UCSD-AML1 (cell line): ENCODE measurements around the gene LCN2.

ENCODE experiments used
- DNase-seq: peaks from one replicate; lab custom pipeline; 2025; ENCODE audit not compliant: unreplicated experiment; lab: John Stamatoyannopoulos, UW

Gene LCN2

DNA sequence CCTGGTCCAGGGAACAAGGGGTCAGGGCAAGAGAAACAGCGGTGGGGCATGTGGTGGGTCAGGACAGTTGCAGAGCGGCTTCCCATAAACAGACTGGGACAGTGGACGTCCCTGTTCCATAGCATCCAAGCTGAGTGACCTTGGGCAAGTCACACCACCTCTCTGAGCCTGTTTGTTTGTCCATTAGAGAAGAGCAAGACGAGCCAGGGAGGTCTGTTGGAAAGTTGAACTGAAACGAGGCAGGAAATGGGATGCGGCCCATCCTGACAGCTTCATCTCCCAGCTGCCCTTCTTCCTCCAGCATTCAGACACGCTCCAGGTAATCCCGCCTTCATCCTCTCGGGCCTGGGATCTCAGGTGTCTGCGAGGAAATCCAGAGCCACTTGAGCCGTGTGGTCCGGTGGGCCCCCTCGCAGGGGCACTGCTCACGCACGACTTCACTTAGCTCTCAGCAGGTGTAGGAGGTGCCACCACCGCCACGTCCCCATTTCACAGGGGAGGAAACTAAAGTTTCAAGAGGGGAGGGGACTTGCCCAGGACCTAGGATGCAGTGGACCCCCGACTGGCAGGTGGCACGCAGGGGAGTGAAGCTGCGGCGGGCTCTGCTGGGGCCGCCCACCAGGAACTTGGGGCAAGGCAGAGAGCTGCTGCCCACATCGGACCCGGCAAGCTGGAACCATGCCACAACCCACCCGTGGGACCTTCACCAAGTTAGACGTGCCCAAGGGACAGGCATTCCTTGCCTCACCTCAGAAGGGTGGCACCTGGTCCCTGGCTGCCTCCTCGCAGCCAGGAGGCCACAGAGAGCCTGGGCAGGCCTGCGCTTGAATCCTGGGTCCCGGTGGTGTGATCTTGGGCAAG is 34.7 kb upstream of the LCN2 start:
- DNase-seq: no peak

DNA sequence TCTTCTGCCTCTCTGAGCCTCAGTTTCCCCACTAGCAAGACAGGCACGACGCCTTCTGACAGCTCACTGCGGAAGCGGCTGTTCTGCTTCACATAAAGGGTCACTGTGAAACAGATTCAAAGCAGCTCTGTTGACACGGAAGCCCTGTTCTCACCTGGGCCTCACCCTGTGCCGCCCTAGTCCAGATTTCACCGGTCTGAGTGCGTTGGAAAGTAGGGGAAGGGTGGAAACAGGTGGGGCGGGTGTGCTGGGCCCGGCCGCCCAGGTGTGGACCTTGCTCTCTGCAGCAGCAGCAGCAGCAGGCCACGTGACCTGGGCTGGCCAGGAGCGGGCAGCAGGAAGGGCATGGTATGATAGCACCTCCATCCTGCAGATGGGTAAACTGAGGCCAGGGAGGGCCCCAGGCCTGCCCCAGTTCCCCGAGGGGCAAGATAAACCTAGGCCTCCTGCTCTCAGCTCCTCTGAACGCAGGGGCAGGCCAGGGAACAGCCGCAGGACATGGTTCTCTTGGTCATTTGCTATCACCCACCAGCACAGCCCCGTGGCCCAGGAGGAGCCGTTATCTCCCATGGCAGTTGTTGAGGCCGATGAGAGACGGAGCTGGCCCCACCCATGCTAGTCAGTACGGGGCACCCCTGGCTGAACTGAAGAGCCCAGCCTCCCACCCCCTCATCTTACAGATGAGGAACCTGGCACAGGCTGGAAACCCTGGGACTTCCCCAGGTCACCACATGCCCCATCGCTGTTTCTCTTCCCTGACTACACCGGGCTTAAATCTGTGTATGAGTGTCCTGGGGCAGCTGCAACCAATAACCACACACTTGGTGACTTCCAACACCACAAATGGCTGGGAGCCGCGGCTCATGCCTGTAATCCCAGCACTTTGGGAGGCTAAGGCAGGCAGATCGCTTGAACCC is 33.8 kb upstream of the LCN2 start:
- no peak for DNase-seq

DNA sequence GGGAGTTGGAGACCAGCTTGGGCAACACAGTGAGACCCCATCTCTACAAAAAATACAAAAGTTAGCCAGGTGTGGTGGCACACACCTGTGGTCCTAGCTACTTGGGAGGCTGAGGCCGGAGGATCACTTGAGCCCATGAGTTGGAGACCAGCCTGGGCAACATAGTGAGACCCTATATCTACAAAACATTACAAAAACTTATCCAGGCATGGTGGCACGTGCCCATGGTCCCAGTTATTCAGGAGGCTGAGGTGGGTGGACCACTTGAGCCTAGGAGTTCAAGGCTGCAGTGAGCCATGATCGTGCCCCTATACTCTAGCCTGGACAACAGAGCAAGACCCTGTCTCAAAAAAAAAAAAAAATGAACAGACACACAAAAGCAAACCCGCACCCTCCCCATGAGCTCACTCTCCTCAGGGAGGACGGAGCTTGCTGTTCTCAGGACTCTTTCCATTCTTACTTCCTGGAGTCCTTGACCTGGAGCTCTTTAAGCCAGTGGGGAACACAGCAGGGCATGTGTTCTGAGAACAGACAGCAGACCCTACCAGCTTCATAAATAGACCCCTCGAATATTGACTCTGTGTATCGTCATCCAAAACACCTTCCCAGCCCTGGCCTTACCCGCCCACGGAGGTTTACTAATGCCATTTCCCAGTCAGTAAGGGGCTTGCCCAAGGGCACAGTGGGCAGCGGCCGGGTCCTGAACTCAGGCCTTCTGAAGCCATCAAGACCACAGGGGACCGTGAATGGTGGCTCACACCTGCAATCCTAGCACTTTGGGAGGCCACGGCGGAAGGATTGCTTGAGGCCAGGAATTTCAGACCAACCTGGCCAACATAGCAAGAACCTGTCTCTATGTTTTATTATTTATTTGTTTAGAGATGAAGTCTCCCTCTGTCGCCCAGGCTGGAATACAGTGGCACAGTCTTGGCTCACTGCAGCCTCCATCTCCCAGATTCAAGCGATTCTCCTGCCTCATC is 32.9 kb upstream of the LCN2 start:
- no peak for DNase-seq

DNA sequence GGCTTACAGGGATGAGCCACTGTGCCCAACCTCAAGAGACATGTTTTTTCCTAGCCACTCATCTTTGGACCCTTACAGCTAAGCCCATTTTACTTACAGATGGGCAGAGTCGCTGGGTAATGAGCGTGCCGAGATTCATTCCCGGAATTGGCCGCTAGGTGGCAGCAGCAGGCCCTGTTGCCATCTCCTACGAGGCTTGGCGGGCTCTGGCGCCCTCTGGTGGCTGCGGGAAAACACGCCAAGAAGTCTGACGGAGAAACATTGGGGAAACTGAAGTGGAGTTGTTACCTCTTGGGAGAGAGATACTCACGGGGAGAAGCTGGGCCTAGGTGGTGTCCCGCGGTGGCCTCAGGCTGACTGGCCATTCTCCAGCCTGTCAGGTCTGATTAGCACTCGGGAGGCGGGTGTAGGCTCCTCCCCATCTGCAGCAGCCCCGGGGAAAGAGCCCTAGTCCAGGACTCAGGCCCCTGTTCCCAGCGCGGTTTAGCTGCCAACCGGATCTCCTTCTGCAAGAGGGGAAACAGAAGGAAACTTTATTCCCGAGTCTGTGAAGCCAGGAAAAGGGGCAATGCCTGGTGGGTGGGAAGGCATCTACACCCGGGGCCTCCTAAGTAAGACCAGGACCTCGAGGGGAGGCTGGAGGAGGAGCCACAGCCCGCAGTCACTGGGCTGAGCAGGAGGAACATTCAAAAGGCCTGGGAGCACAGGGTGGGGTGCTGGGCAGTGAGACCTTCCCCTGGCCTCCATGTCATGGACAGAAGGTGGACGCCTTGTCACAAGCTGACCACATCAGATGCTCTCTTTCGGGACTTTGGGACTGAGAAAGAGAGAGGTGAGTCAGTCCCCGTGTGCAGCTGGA is 31.4 kb upstream of the LCN2 start:
- peak; percentile 91 for DNase-seq

DNA sequence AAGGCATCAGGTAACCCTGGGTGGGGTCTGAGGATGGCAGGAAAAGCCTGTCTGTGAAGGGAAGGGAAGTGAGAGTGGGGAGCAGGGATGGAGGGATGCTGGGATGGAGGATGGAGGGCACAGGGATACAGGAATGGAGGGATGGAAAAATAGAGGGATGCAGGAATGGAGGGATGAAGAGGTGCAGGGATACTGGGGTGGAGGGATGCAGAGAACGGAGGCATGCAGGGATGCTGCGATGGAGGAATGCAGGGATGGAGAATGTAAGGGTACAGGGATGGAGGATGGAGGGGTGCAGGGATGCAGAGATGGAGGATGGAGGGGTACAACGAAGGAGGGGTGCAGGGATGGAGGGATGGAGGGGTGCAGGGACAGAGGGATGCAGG is 30.8 kb upstream of the LCN2 start:
- no peak for DNase-seq

DNA sequence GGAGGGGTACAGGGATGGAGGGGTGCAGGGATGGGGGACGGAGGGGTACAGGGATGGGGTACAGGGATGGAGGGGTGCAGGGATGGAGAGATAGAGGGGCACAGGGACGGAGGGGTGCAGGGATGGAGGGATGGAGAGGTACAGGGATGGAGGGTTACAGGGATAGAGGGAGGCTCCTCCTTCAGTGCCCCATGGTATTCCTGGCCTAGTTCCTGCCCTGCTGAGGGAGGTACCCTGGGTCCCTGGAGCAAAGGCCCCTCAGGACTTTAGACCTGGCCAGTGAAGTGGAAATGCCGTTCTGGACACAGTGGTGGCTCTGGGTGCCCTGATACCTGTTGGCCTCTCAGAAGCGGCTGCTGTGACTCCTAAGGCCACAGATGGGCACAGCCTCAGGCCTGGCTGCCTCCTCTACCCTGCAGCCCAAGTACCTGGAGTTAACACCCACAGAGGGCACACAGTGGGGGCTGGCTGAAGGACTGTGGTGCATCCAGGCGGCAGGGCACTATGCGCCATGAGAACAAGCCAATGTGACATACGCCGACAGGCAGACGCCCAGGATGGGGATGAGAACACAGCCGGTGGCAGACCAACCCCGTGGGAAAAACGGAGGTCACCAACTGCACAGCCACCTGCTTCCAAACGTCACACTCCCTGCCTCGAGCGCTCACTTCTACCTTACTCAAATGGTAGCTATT is 30.1 kb upstream of the LCN2 start:
- DNase-seq: no peak

DNA sequence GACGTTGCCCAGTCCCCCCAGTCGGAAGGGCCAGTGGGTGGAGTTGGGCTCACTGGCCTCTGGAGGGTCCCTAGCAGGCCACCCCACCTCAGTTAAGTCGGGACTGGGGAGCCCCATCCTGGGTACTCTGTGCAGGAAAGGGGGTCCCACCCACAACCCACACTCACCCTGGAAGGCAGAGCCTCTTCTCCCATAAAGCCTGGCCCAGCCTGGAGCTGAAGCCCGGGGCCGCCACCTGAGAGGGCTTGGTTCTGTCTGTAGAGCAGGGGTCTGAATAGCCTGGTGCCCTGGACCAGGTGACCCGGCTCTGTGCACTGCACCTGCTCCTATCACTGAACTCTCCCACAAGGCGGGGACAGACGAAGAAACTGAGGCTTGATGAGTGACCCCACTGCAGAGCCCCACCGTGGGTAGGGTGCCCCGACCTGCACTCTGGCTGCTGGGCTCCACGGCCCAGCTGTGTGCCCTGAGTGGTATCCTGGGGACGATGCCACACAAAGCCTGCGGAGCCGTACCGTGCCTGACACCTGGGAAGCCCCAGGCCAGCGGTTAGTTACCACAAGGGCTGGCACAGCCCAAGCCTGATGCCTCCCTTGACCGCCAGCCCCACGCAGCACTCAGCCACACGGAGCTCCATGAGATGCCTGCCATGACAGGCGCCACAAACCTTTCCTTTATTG is 29.1 kb upstream of the LCN2 start:
- no peak for DNase-seq

DNA sequence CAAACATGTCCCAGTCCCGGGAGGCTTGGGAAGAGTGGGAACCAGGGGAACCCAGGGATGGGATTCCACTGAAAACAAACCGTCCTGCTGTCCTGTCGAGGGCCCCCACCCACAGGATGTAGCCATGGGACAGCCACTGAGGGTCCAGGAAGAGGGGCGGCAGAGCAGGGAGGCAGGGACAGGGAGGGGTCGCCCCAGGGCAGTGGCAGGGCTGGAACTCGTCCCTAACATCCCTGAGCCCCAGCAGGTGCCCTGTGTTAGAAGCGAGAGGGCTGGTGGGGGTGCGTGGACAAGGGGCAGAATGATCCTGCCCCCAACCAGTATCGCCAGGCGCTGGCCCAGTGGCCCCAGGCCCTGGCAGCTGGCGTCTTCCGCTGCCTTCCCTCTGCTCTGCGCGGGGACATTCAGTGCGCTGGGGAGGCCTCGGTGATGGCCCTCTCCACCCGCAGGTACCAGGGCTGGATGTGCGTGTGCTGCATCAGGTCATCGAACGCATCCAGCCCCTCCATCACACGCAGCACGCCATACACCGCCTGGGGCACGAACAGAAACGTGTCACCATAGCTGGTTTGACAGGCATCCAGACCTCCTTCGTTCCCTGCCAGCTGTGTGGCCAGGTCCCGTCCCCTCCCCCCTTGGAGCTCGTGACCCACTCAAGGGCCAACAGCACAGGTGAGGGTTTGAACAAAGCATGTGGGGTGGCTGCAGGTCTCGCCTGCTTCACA is 28.4 kb upstream of the LCN2 start:
- no peak for DNase-seq

DNA sequence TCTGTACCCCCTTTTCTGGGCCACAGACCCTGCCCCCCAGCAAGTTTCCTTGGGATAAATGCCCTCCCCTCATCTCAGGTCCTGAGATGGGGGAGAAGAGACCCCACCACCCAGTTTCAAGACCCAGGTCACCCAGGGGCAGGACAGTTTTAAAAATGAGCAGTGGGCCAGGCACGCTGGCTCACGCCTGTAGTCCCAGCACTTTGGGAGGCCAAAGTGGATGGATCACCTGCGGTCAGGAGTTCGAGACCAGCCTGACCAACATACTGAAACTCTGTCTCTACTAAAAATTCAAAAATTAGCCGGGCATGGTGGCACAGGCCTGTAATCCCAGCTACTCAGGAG is 27.8 kb upstream of the LCN2 start:
- DNase-seq: no peak

DNA sequence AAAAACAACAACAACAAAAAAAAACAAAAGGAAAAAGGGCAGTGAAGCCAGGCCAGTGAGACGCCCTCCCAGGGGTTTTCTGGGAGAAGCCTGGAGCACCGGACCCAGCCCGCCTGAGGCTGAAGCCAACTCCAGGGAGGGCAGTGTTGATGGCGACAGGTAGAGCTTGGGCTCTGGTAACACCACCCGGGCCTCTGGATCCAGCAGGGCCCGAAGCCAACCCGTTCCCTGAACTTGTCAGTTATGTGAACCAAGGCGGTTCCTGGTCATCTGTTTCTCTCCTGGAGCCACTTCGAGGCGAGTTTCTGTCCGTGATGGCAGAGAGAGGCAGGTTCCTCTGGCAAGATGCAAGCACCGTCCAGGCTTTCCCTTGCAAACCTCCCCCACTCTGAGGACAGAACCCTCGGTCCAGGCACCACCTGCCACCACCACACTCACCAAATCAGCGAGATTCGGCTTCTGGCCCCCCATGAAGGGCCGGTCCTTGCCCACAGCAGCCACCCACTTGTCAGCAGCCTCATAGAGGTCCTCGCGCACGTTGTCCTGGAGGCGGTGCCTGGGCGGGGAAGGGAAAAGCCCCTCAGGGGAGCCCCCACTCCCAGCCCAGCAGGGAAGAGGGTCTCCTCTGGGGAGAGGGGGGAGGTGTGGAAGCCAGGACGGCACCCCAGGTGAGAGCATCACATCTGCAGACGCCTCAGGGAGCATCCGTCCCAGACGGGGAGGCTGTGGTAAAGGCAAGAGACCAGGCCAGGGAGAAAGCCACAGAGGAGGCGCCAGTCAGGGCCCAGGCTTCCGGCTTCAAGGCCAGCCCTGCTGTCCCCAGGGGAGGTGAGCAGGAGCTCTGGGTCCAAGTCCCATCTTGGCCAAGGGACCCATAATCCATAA is 27.1 kb upstream of the LCN2 start:
- no peak for DNase-seq

DNA sequence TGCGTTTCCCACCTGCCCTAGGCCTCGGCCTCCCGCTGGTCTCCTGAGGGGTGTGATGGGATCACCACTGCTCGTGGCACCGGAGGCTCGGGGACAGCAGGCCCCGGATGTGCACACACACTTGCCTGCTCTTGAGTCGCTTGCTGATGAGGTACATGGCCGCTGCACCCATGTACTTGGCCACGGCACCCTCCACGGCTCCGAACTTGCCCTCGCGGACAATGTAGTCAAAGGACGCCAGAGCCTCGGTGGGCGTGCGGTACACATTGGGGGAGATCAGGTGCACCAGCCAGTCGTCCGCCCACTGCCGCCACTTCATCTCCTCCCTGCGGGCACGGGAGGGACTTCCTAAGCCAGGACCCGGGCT is 26.5 kb upstream of the LCN2 start:
- DNase-seq: no peak

DNA sequence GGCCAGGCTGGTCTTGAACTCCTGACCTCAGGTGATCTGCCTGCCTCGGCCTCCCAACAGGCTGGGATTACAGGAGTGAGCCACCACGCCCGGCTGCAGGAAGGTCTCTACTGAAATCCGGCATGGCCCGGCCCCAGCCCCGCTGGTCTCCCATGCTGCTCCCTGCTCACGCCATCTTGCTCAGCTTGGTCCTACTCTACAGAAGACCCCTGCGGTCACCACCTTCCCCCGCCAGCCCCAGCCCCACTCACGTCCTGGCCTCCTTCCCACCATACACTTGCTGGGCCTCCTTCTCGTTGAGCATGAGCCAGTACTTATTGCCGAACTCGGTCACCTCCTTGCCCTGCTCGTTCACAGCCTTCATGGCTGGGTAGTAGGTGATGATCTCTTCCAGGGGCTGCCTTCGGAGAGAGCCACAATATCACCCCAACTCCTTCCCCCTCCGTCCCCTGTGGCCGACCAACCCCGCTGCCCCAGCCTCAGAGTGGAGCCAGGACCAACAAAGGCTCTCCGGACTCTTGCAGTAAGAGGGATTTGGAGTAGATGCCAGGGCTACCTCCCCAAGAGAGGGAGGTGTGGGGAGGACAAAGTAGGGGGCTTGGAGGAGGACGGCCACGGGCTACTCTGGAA is 25.7 kb upstream of the LCN2 start:
- DNase-seq: no peak

DNA sequence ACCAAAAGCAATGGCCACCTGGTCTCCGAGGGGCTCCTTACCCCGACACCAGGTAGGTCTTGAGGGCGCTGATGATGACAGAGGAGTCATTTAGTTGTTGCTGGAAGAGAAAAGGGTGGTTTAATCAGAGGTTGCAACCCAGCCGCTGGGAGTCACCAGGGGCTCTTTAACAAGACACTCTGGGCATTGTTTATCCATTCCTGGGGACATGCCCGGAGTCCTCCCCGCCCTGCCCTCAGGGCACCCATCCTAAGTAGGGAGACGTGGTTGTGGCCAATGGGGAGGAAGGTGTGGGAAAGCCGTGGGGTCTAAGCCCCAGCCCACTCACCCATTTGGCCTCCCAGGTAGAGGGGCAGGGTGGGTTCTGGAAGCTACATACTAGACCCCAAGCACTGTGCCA is 24.8 kb upstream of the LCN2 start:
- no peak for DNase-seq

DNA sequence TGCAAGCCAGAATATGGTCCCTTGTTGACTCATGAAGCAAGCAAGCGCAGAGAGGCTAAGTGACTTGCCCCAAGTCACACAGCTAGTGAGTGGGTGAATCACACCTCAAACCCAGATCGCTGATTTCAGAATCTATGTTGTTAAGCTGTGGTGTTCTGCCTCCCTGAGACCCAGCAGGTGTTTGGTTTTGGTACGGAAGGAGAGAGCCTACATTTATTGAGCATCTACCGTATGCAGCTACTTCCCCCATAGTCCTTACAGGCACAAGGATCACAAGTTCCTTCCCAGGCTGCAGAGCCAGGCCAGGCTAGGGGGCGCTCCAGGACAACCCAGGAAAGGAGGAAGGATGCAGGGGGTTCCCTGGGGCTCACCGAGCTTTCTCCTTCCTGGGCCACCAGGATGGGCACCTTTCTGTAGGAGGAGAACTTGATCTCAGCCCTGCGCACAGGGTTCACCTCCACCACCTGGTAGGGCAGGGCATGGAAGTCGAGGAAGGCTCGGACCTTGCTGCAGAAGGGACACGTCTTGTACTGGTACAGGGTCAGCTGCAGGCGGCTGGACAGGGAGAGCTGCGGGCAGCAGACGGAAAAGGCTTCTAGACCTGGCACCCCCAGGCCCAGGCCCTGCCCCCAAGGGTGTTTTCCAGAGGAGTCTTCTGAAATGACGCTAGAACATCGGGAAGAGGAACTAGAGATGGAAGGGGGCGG is 24.2 kb upstream of the LCN2 start:
- peak; percentile 84 for DNase-seq

DNA sequence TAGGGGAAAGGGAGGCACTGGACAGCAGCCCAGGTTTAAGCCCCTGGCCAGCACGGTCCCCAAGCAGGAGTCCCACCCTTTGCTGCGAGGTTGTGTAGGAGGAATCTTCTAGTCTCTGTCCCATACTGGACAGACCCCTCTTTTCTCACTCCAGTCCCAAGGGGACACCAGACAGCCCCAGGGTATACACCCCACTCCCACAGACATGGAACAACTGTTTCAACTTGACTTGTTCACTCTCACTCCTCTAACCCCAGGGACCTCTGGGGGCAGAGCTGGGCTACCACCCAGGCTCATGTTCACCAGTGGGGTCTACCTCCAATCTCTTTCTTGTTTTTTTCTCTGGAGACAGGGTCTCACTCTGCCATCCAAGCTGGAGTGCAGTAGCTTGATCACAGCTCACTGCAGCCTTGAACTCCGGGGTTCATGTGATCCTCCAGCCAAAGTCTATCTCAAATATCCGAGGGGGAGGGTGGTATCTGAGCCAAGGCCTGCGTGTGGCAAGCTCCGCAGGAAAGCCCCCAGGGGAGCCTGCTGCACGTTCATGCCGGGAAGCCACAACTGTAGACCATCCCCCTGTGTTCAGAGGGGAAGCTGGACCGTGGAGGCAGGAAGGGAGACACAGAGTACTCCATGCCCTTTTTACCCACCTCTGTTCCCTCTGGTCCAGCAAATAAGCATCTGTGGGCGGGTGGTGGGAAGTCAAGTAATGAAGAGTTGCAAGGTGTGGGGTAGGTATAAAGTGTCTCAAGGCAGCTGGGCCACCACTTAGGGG is 23.5 kb upstream of the LCN2 start:
- no peak for DNase-seq

DNA sequence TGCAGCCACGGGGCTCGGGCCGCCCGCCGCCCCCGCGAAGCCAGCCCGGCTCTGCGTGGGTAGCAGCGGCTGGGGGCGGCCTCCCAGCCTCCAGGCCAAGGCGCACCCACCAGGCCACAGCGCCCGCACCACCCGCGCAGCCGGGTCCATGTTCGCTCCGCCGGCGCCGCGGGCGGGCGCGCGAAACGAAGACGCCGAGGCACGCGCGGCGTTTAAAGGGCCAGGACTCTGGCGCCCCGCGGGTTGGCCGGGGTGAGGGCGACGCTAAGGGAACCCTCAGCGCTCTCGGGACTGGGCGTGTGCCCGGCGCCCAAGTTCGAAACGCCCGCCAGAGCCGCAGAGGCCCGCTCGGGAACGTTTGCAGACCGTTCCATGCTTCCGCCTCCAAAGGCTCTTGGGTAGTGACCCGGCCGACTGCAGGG is 21.7 kb upstream of the LCN2 start, which contains the start of gene PTGES2:
Gene PTGES2 (minus strand): TSS at position 162 of the 422 bp plus-strand sequence. CDS start 12 bp downstream, at position 150.
- peak; percentile 86 for DNase-seq
